Measurements from ENCODE around the gene TMEM151A. TPM values are rescaled to one million over a fixed set of nuclear protein-coding genes. Genes with fewer than 3 reads are reported as not detected.
"Not testable (repeated sequence)": the region's sequence is repeated elsewhere in the genome, so short reads cannot be mapped to it uniquely, and the experiment has no call there.

TMEM151A gene
- total and polyA plus RNA-seq, 9 donors: 0.04 TPM; not detected in 8

- WGBS (ENCODE audit: insufficient coverage): 90% methylated on average over 9 of the region's 14 CpGs
- Histone ChIP-seq H3K9me3 (replicated peaks; ENCODE audit: control insufficient read depth, low read depth, low read length) (no peaks in the 10 kb centered on the region), H3K4me1 (ENCODE audit: control insufficient read depth, insufficient read depth, low read length) (peaks cover 64% of the 10 kb centered on the region), H3K27ac (ENCODE audit: low read length) (no peak overlapping the region), H3K4me3 (ENCODE audit: low read length) (no peak overlapping the region), H3K27me3 (ENCODE audit: control insufficient read depth, insufficient read depth, low read length) (peaks cover 2% of the 10 kb centered on the region), H3K36me3 (ENCODE audit: control insufficient read depth, insufficient read depth, low read length) (peaks cover 50% of the 10 kb centered on the region)
- DNase-seq: no peak
Measured at GRCh38 chr11:66275984-66276612, 15.6 kb upstream of the TMEM151A start.

- Histone ChIP-seq H3K4me1 (ENCODE audit: control insufficient read depth, insufficient read depth, low read length) (peaks cover 69% of the 10 kb centered on the region), H3K36me3 (ENCODE audit: control insufficient read depth, insufficient read depth, low read length) (peaks cover 48% of the 10 kb centered on the region)
- not testable (repeated sequence) for H3K27ac ChIP-seq (ENCODE audit: low read length); DNase-seq; H3K27me3 ChIP-seq (ENCODE audit: control insufficient read depth, insufficient read depth, low read length); H3K9me3 ChIP-seq (replicated peaks; ENCODE audit: control insufficient read depth, low read depth, low read length); H3K4me3 ChIP-seq (ENCODE audit: low read length)
- 76% methylated on average over 3 of the region's 13 CpGs for WGBS (ENCODE audit: insufficient coverage)
Measured at GRCh38 chr11:66276619-66277018, 15.1 kb upstream of the TMEM151A start.

- not testable (repeated sequence) for H3K27me3 ChIP-seq (ENCODE audit: control insufficient read depth, insufficient read depth, low read length); H3K9me3 ChIP-seq (replicated peaks; ENCODE audit: control insufficient read depth, low read depth, low read length); DNase-seq; H3K27ac ChIP-seq (ENCODE audit: low read length); H3K4me3 ChIP-seq (ENCODE audit: low read length)
- 52% methylated on average over 3 of the region's 4 CpGs for WGBS (ENCODE audit: insufficient coverage)
- Histone ChIP-seq H3K4me1 (ENCODE audit: control insufficient read depth, insufficient read depth, low read length) (peaks cover 73% of the 10 kb centered on the region), H3K36me3 (ENCODE audit: control insufficient read depth, insufficient read depth, low read length) (peaks cover 43% of the 10 kb centered on the region)
Measured at GRCh38 chr11:66277064-66277463, 14.6 kb upstream of the TMEM151A start.

GRCh38 chr11:66277471-66278362 lies 14.0 kb upstream of the TMEM151A start, which contains the start of gene CNIH2:
Gene CNIH2, plus strand, starts transcription at chr11:66278175. Its CDS starts 282 bp downstream, at chr11:66278457.
- Histone ChIP-seq H3K27ac (ENCODE audit: low read length) (no peak within 1 kb of the TSS), H3K4me1 (ENCODE audit: control insufficient read depth, insufficient read depth, low read length) (peaks cover 80% of the 10 kb centered on the region), H3K9me3 (replicated peaks; ENCODE audit: control insufficient read depth, low read depth, low read length) (no peaks in the 10 kb centered on the region), H3K4me3 (ENCODE audit: low read length) (peak within 1 kb of the TSS; percentile 21), H3K36me3 (ENCODE audit: control insufficient read depth, insufficient read depth, low read length) (peaks cover 37% of the 10 kb centered on the region), H3K27me3 (ENCODE audit: control insufficient read depth, insufficient read depth, low read length) (peaks cover 2% of the 10 kb centered on the region)
- WGBS (ENCODE audit: insufficient coverage): 1% methylated on average over 84 of the region's 84 CpGs
- DNase-seq: peak; percentile 62

GRCh38 chr11:66278363-66279091 lies 13.2 kb upstream of the TMEM151A start:
- H3K36me3 ChIP-seq (ENCODE audit: control insufficient read depth, insufficient read depth, low read length): peaks cover 35% of the 10 kb centered on the region
- no peak overlapping the region for H3K27ac ChIP-seq (ENCODE audit: low read length)
- peaks cover 2% of the 10 kb centered on the region for H3K27me3 ChIP-seq (ENCODE audit: control insufficient read depth, insufficient read depth, low read length)
- 0% methylated on average over 15 of the region's 45 CpGs for WGBS (ENCODE audit: insufficient coverage)
- H3K9me3 ChIP-seq (replicated peaks; ENCODE audit: control insufficient read depth, low read depth, low read length): no peaks in the 10 kb centered on the region
- H3K4me3 ChIP-seq (ENCODE audit: low read length): peak overlapping the region; percentile 21
- H3K4me1 ChIP-seq (ENCODE audit: control insufficient read depth, insufficient read depth, low read length): peaks cover 78% of the 10 kb centered on the region
- no peak for DNase-seq

- peaks cover 71% of the 10 kb centered on the region for H3K4me1 ChIP-seq (ENCODE audit: control insufficient read depth, insufficient read depth, low read length)
- H3K36me3 ChIP-seq (ENCODE audit: control insufficient read depth, insufficient read depth, low read length): peaks cover 33% of the 10 kb centered on the region
- no peak for DNase-seq
- no peaks in the 10 kb centered on the region for H3K9me3 ChIP-seq (replicated peaks; ENCODE audit: control insufficient read depth, low read depth, low read length)
- H3K27me3 ChIP-seq (ENCODE audit: control insufficient read depth, insufficient read depth, low read length): peaks cover 2% of the 10 kb centered on the region
- no peak overlapping the region for H3K4me3 ChIP-seq (ENCODE audit: low read length)
- H3K27ac ChIP-seq (ENCODE audit: low read length): no peak overlapping the region
- 33% methylated on average over 15 of the region's 15 CpGs for WGBS (ENCODE audit: insufficient coverage)
Measured at GRCh38 chr11:66279092-66279734, 12.5 kb upstream of the TMEM151A start.

GRCh38 chr11:66280428-66280827 lies 11.3 kb upstream of the TMEM151A start:
- no peaks in the 10 kb centered on the region for H3K9me3 ChIP-seq (replicated peaks; ENCODE audit: control insufficient read depth, low read depth, low read length)
- H3K4me1 ChIP-seq (ENCODE audit: control insufficient read depth, insufficient read depth, low read length): peaks cover 59% of the 10 kb centered on the region
- peak overlapping the region; percentile 42 for H3K27ac ChIP-seq (ENCODE audit: low read length)
- DNase-seq: no peak
- peaks cover 2% of the 10 kb centered on the region for H3K27me3 ChIP-seq (ENCODE audit: control insufficient read depth, insufficient read depth, low read length)
- WGBS (ENCODE audit: insufficient coverage): 63% methylated on average over 4 of the region's 14 CpGs
- peaks cover 35% of the 10 kb centered on the region for H3K36me3 ChIP-seq (ENCODE audit: control insufficient read depth, insufficient read depth, low read length)
- H3K4me3 ChIP-seq (ENCODE audit: low read length): no peak overlapping the region

- H3K9me3 ChIP-seq (replicated peaks; ENCODE audit: control insufficient read depth, low read depth, low read length): no peaks in the 10 kb centered on the region
- peaks cover 53% of the 10 kb centered on the region for H3K4me1 ChIP-seq (ENCODE audit: control insufficient read depth, insufficient read depth, low read length)
- peak overlapping the region; percentile 42 for H3K27ac ChIP-seq (ENCODE audit: low read length)
- no peak for DNase-seq
- WGBS (ENCODE audit: insufficient coverage): 68% methylated on average over 5 of the region's 6 CpGs
- H3K36me3 ChIP-seq (ENCODE audit: control insufficient read depth, insufficient read depth, low read length): peaks cover 33% of the 10 kb centered on the region
- H3K27me3 ChIP-seq (ENCODE audit: control insufficient read depth, insufficient read depth, low read length): peaks cover 2% of the 10 kb centered on the region
- no peak overlapping the region for H3K4me3 ChIP-seq (ENCODE audit: low read length)
Measured at GRCh38 chr11:66281001-66281400, 10.7 kb upstream of the TMEM151A start.

- H3K4me3 ChIP-seq (ENCODE audit: low read length): no peak overlapping the region
- H3K36me3 ChIP-seq (ENCODE audit: control insufficient read depth, insufficient read depth, low read length): peaks cover 35% of the 10 kb centered on the region
- peaks cover 2% of the 10 kb centered on the region for H3K27me3 ChIP-seq (ENCODE audit: control insufficient read depth, insufficient read depth, low read length)
- WGBS (ENCODE audit: insufficient coverage): 49% methylated on average over 7 of the region's 20 CpGs
- H3K27ac ChIP-seq (ENCODE audit: low read length): peak overlapping the region; percentile 11
- peaks cover 50% of the 10 kb centered on the region for H3K4me1 ChIP-seq (ENCODE audit: control insufficient read depth, insufficient read depth, low read length)
- DNase-seq: no peak
- H3K9me3 ChIP-seq (replicated peaks; ENCODE audit: control insufficient read depth, low read depth, low read length): no peaks in the 10 kb centered on the region
Measured at GRCh38 chr11:66281776-66282467, 9.8 kb upstream of the TMEM151A start.
